HepG2 (cell line): ENCODE measurements around the gene CFAP206. TPM values are rescaled to one million over a fixed set of nuclear protein-coding genes. Genes with fewer than 3 reads are reported as not detected.

Experiments used
- CHCHD3 ChIP-seq: sonication (generic); formaldehyde crosslinking; IDR thresholded peaks from 2 replicates; pipeline ENCODE4 v1.8.0; 2022; ENCODE audit warnings: mild to moderate bottlenecking, missing genetic modification reagents, moderate library complexity
- E2F1 ChIP-seq: sonication (generic); formaldehyde crosslinking; IDR thresholded peaks from 2 replicates; pipeline ENCODE4 v1.5.0; 2020; ENCODE audit warnings: missing genetic modification reagents
- FOXO1 ChIP-seq: sonication (generic); formaldehyde crosslinking; IDR thresholded peaks from 2 replicates; pipeline ENCODE4 v1.4.0; 2020; ENCODE audit warnings: missing genetic modification reagents
- GPBP1L1 ChIP-seq: sonication (generic); formaldehyde crosslinking; IDR thresholded peaks from 2 replicates; pipeline ENCODE4 v1.5.0; 2020; ENCODE audit warnings: mild to moderate bottlenecking, missing genetic modification reagents
- LCORL ChIP-seq, 2 experiments: fragments of 450-650 bp in 1 of 2; sonication (generic) in 1 of 2; formaldehyde crosslinking in 1 of 2; IDR thresholded peaks; 2 replicates each; pipeline versions ENCODE4 v1.5.0 to v1.6.1; 2017 to 2020; ENCODE audit warnings: antibody characterized with exemption in 1 of 2, missing genetic modification reagents in 1 of 2
- NCOR1 ChIP-seq: fragments of 200-600 bp; sonication (generic); IDR thresholded peaks from 2 replicates; pipeline ENCODE4 v1.7.0; 2017; ENCODE audit warnings: antibody characterized with exemption, low read length, borderline replicate concordance
- NONO ChIP-seq, 2 experiments: fragments of 450-650 bp in 1 of 2; sonication (generic) in 1 of 2; formaldehyde crosslinking in 1 of 2; IDR thresholded peaks in 1 of 2; conservative IDR thresholded peaks in 1 of 2; 2 replicates each; pipeline versions ENCODE4 v1.6.1 to v1.8.0; 2017 to 2022; ENCODE audit warnings: mild to moderate bottlenecking in 1 of 2, missing genetic modification reagents in 1 of 2, moderate library complexity in 1 of 2
- PAX8 ChIP-seq: sonication (generic); formaldehyde crosslinking; IDR thresholded peaks from 2 replicates; pipeline ENCODE4 v1.8.0; 2022; ENCODE audit warnings: mild to moderate bottlenecking, missing genetic modification reagents, borderline replicate concordance
- POGZ ChIP-seq: sonication (generic); formaldehyde crosslinking; IDR thresholded peaks from 2 replicates; pipeline ENCODE4 v1.4.0; 2020; ENCODE audit warnings: mild to moderate bottlenecking, missing genetic modification reagents
- PRDM10 ChIP-seq: sonication (generic); formaldehyde crosslinking; IDR thresholded peaks from 2 replicates; pipeline ENCODE4 v1.4.0; 2020; ENCODE audit warnings: low read depth, missing genetic modification reagents
- RFXAP ChIP-seq: sonication (generic); formaldehyde crosslinking; IDR thresholded peaks from 2 replicates; pipeline ENCODE4 v1.4.0; 2020; ENCODE audit warnings: missing genetic modification reagents, borderline replicate concordance
- RORA ChIP-seq: sonication (generic); formaldehyde crosslinking; IDR thresholded peaks from 2 replicates; pipeline ENCODE4 v1.5.0; 2020; ENCODE audit warnings: mild to moderate bottlenecking, missing genetic modification reagents, moderate library complexity
- SATB2 ChIP-seq: sonication (generic); formaldehyde crosslinking; IDR thresholded peaks from 2 replicates; pipeline ENCODE4 v1.5.0; 2020; ENCODE audit warnings: missing genetic modification reagents
- TEAD3 ChIP-seq: optimal IDR thresholded peaks from 2 replicates; pipeline ENCODE3; 2016; ENCODE audit warnings: borderline replicate concordance
- ZFP36 ChIP-seq: fragments of 150-350 bp; IDR thresholded peaks from 2 replicates; pipeline ENCODE4 v1.6.1; 2018; ENCODE audit warnings: borderline replicate concordance, low read length, low read depth; ENCODE audit not compliant: partially characterized antibody
- ZNF335 ChIP-seq: sonication (generic); formaldehyde crosslinking; IDR thresholded peaks from 2 replicates; pipeline ENCODE4 v1.4.0; 2020; ENCODE audit warnings: missing genetic modification reagents
- ZNF512 ChIP-seq: sonication (generic); formaldehyde crosslinking; IDR thresholded peaks from 2 replicates; pipeline ENCODE4 v1.4.0; 2020; ENCODE audit warnings: mild to moderate bottlenecking, missing genetic modification reagents
- ZNF552 ChIP-seq: sonication (generic); formaldehyde crosslinking; IDR thresholded peaks from 2 replicates; pipeline ENCODE4 v1.9.0; 2022; ENCODE audit warnings: missing genetic modification reagents, mild to moderate bottlenecking, borderline replicate concordance
- ZNF772 ChIP-seq: sonication (generic); formaldehyde crosslinking; IDR thresholded peaks from 2 replicates; pipeline ENCODE4 v1.5.0; 2020; ENCODE audit warnings: mild to moderate bottlenecking, missing genetic modification reagents
- ZNF850 ChIP-seq: sonication (generic); formaldehyde crosslinking; conservative IDR thresholded peaks from 2 replicates; pipeline ENCODE4 v1.9.0; 2021; ENCODE audit warnings: mild to moderate bottlenecking, missing genetic modification reagents
- polyA plus RNA-seq, 8 experiments: library from polyadenylated mRNA; depleted of rRNA in 3 of 8; stranded (reverse) in 7 of 8; unstranded in 1 of 8; fragments of >200 nt; fragmentation: Illumina TruSeq in 4 of 8; extraction: Trizol in 4 of 8; gene quantifications; 2 replicates each; pipeline versions ENCODE4 v1.2.1 to v1.2.3, GENCODE V29; 2011 to 2016; ENCODE audit warnings: low read depth in 4 of 8, missing spikeins in 1 of 8, mixed read lengths in 1 of 8; ENCODE audit not compliant: insufficient read depth in 1 of 8
- total RNA-seq, 5 experiments: library from RNA; depleted of rRNA; stranded (reverse); fragments of >200 nt; fragmentation: Illumina TruSeq; extraction: Trizol; gene quantifications; 2 replicates each; pipeline ENCODE4 v1.2.3, GENCODE V29; 2016; ENCODE audit warnings: low read depth in 1 of 5

Gene CFAP206
- total and polyA plus RNA-seq, 2 of the 13 experiments (the other 11 are each of a cell fraction or from before 2014, with no cell fraction given): not detected

- TF ChIP-seq ZNF335 (CRISPR knock-in tag) (0 out of 2 replicates have a peak, but pooled peaks have one; percentile 31), CHCHD3 (0 out of 2 replicates have a peak, but pooled peaks have one; percentile 61), ZNF512 (no peak), POGZ (CRISPR knock-in tag) (peak; percentile 91), LCORL (IDR thresholded peaks at IDR 0.05) (no peak), LCORL (CRISPR knock-in tag; IDR thresholded peaks at IDR 0.05) (no peak; the same call in 1 of the 2 replicates), TEAD3 (CRISPR knock-in tag) (peak; percentile 12), ZNF850 (CRISPR knock-in tag) (no peak), NCOR1 (no peak; the same call in 1 of the 2 replicates), RFXAP (CRISPR knock-in tag) (peak; percentile 71), ZFP36 (no peak), E2F1 (CRISPR knock-in tag) (peak; percentile 56; the same call in 1 of the 2 replicates), RORA (CRISPR knock-in tag) (0 out of 2 replicates have a peak, but pooled peaks have one; percentile 47), FOXO1 (CRISPR knock-in tag) (peak; percentile 26; the same call in 1 of the 2 replicates), ZNF552 (CRISPR knock-in tag) (peak; percentile 18; the same call in 1 of the 2 replicates), NONO (IDR thresholded peaks at IDR 0.05) (no peak), NONO (CRISPR knock-in tag; conservative IDR thresholded peaks at IDR 0.05) (peak; percentile 71), ZNF772 (CRISPR knock-in tag) (peak; percentile 68), PAX8 (CRISPR knock-in tag) (no peak), PRDM10 (CRISPR knock-in tag) (peak; percentile 77; the same call in 1 of the 2 replicates), SATB2 (CRISPR knock-in tag) (0 out of 2 replicates have a peak, but pooled peaks have one; percentile 21), GPBP1L1 (CRISPR knock-in tag) (no peak)
These were observed 65.0 kb downstream of the CFAP206 start, which contains the start of gene SLC35A1 (continued) for GRCh38 chr6:87472525-87473418.
